ENCODE results near the gene SLC2A13.
A peak's percentile ranks its signal among the peaks of the same experiment; 100 is the strongest.
"Not testable (repeated sequence)": the region's sequence is repeated elsewhere in the genome, so short reads cannot be mapped to it uniquely, and the experiment has no call there.

SLC2A13 gene

GRCh38 chr12:39989501-39989900, 116.4 kb downstream of the SLC2A13 start:
- DNase-seq: no peak

- no peak for DNase-seq
Measured at GRCh38 chr12:39988574-39988973, 117.3 kb downstream of the SLC2A13 start.

GRCh38 chr12:39986674-39987073, 119.2 kb downstream of the SLC2A13 start:
- DNase-seq: no peak

- no peak for DNase-seq
Measured at GRCh38 chr12:39984670-39985069, 121.2 kb downstream of the SLC2A13 start.

- no peak for DNase-seq
Measured at GRCh38 chr12:39975374-39975918, 130.4 kb downstream of the SLC2A13 start.

GRCh38 chr12:39972119-39972518, 133.8 kb downstream of the SLC2A13 start:
- DNase-seq: peak; percentile 41

- DNase-seq: no peak
Measured at GRCh38 chr12:39971348-39971747, 134.5 kb downstream of the SLC2A13 start.

- no peak for DNase-seq
Measured at GRCh38 chr12:39966721-39967120, 139.2 kb downstream of the SLC2A13 start.

- DNase-seq: no peak
Measured at GRCh38 chr12:39966256-39966655, 139.6 kb downstream of the SLC2A13 start.

- no peak for DNase-seq
Measured at GRCh38 chr12:39959467-39959866, 146.4 kb downstream of the SLC2A13 start.

GRCh38 chr12:39959031-39959430, 146.8 kb downstream of the SLC2A13 start:
- no peak for DNase-seq

GRCh38 chr12:39958377-39958776, 147.5 kb downstream of the SLC2A13 start:
- DNase-seq: no peak

GRCh38 chr12:39956725-39957124, 149.2 kb downstream of the SLC2A13 start:
- DNase-seq: no peak

GRCh38 chr12:39946361-39947280, 159.3 kb downstream of the SLC2A13 start:
- no peak for DNase-seq

- DNase-seq: no peak
Measured at GRCh38 chr12:39937119-39937518, 168.8 kb downstream of the SLC2A13 start.

GRCh38 chr12:39935839-39936238, 170.0 kb downstream of the SLC2A13 start:
- DNase-seq: no peak

- DNase-seq: peak; percentile 32
Measured at GRCh38 chr12:39935275-39935674, 170.6 kb downstream of the SLC2A13 start.

- DNase-seq: no peak
Measured at GRCh38 chr12:39931857-39932256, 174.0 kb downstream of the SLC2A13 start.

- DNase-seq: no peak
Measured at GRCh38 chr12:39931231-39931630, 174.7 kb downstream of the SLC2A13 start.

- DNase-seq: no peak
Measured at GRCh38 chr12:39930101-39930500, 175.8 kb downstream of the SLC2A13 start.

- DNase-seq: no peak
Measured at GRCh38 chr12:39928181-39928899, 177.5 kb downstream of the SLC2A13 start.

GRCh38 chr12:39923364-39923763, 182.5 kb downstream of the SLC2A13 start:
- DNase-seq: no peak

GRCh38 chr12:39922598-39922997, 183.3 kb downstream of the SLC2A13 start:
- DNase-seq: not testable (repeated sequence)

- no peak for DNase-seq
Measured at GRCh38 chr12:39920647-39921046, 185.2 kb downstream of the SLC2A13 start.
